HL-60 (cell line): ENCODE data around the gene DLK2.

Experiments used
- CTCF ChIP-seq: IDR thresholded peaks from one replicate; pipeline ENCODE4 v1.5.1; 2011; ENCODE audit warnings: low read length, control low read depth, inconsistent platforms; ENCODE audit not compliant: insufficient read depth
- GABPA ChIP-seq: IDR thresholded peaks from 2 replicates; pipeline ENCODE4 v1.6.1; 2012; ENCODE audit warnings: low read depth
- POLR2AphosphoS5 ChIP-seq: IDR thresholded peaks from 2 replicates; pipeline ENCODE4 v1.6.1; 2012; ENCODE audit warnings: low read depth
- REST ChIP-seq: IDR thresholded peaks from 2 replicates; pipeline ENCODE4 v1.6.1; 2012; ENCODE audit warnings: low read depth; ENCODE audit not compliant: insufficient replicate concordance
- SPI1 ChIP-seq: IDR thresholded peaks from 2 replicates; pipeline ENCODE4 v1.6.1; 2012; ENCODE audit warnings: low read depth, mild to moderate bottlenecking, borderline replicate concordance

DNA sequence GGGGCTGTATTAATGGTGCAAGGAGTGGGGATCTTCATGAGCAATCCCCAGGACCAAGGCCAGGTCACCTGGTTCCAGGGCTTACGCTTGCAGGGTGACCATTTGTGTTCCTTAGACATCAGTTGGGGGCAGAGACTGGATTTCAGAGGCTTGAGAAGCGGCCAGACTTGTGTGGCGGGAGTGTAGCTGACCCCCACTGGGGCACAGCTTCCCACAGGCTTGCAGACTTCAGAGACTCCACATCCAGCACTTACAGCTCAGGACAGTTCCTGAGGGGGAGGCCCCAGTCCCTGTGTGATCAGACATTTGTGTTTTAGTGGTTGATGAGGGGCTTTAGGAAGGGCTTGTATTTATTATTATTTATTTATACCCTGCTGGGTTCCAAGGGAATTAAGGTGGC, 37.3 kb upstream of the DLK2 start:
- TF ChIP-seq CTCF (no peak), POLR2AphosphoS5 (no peak), SPI1 (no peak), REST (no peak), GABPA (no peak)
